Tibial nerve (tissue), 4 donors: Measurements from ENCODE around the gene TPGS2. TPM values are rescaled to one million over a fixed set of nuclear protein-coding genes. Genes with fewer than 3 reads are reported as not detected.

Experiments used
- DNase-seq, 2 donors: peaks; one replicate each; pipeline ENCODE4 v3.0.0-alpha.2; 2019; ENCODE audit warnings: low spot score in 2 of 2
- H3K27ac ChIP-seq, 4 donors: fragments of 200-600 bp; sonication (generic) in 3 of 4; one replicate each; pipeline ENCODE4 v1.5.1; 2017 to 2019; ENCODE audit warnings: mild to moderate bottlenecking in 1 of 4
- H3K27me3 ChIP-seq, 2 donors: fragments of 200-600 bp; sonication (generic) in 1 of 2; one replicate each; pipeline versions ENCODE4 v1.5.1 to v1.6.0; 2017 to 2019
- H3K36me3 ChIP-seq, 3 donors: fragments of 200-600 bp; sonication (generic); one replicate each; pipeline ENCODE4 v1.5.1; 2018 to 2019
- H3K4me1 ChIP-seq, 4 donors: fragments of 200-600 bp; sonication (generic) in 3 of 4; one replicate each; pipeline ENCODE4 v1.5.1; 2017 to 2019
- H3K4me3 ChIP-seq, 4 donors: fragments of 200-600 bp; sonication (generic) in 3 of 4; one replicate each; pipeline ENCODE4 v1.5.1; 2017 to 2019; ENCODE audit warnings: mild to moderate bottlenecking in 1 of 4, moderate library complexity in 1 of 4
- H3K9me3 ChIP-seq, 4 donors: fragments of 200-600 bp; sonication (generic) in 3 of 4; one replicate each; pipeline ENCODE4 v1.5.1; 2017 to 2019
- CTCF ChIP-seq, 5 experiments: fragments of 200-600 bp in 3 of 5; fragments of 450-650 bp in 2 of 5; sonication (generic) in 3 of 5; IDR thresholded peaks; one replicate each; pipeline ENCODE4 v1.5.1; 2016 to 2019; ENCODE audit warnings: antibody characterized with exemption in 5 of 5, mild to moderate bottlenecking in 3 of 5, moderate library complexity in 2 of 5
- EP300 ChIP-seq, 2 donors: sonication (generic); formaldehyde crosslinking; IDR thresholded peaks; one replicate each; pipeline ENCODE4 v1.6.1; 2017; ENCODE audit warnings: antibody characterized with exemption in 2 of 2, mild to moderate bottlenecking in 1 of 2
- POLR2A ChIP-seq, 2 donors: fragments of 450-650 bp; IDR thresholded peaks; one replicate each; pipeline ENCODE4 v1.6.1; 2017; ENCODE audit warnings: antibody characterized with exemption in 2 of 2, mild to moderate bottlenecking in 2 of 2, moderate library complexity in 2 of 2
- WGBS, 2 donors: methylation state at CpG; one replicate each; pipeline ENCODE4 v1.1.5; 2018; 5-methylcytosine and 5-hydroxymethylcytosine counted together
- total RNA-seq, 4 donors: library from RNA; depleted of rRNA; stranded (reverse); fragments of >200 nt; gene quantifications; one replicate each; pipeline ENCODE4 v1.1.0, GENCODE V29; 2016

TPGS2 gene
- total RNA-seq, 4 donors from 2014 or later = 137 to 203 (median 170) TPM

DNA sequence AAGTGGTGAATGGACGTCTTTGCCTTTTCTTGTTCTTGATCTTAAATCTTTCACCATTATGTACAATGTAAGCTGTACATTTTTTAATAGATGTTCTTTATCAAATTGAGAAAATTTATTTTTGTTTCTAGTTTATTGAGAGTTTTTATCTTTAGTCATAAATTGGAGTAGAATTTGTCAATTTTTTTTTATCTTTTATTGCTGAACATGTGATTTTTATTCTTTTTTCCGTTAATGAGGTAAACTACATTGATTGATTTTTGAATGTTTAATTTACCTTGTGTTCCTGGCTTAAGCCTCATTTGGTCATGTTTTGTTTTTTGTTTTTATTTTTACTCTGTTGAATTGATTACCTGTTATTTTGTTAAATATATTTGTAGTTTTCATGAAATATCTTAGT, 19.8 kb upstream of the TPGS2 start:
- Histone ChIP-seq H3K4me3 (no peak overlapping the region), H3K36me3 (peaks cover 0 to 25% (median 0%) of the 10 kb centered on the region in 3 donors), H3K27me3 (no peaks in the 10 kb centered on the region), H3K27ac (no peak overlapping the region), H3K4me1 (no peaks in the 10 kb centered on the region), H3K9me3 (peaks cover 0 to 14% (median 7%) of the 10 kb centered on the region in 4 donors)
- 89 to 94% methylated on average over 2 of the region's 2 CpGs for WGBS, 2 donors
- TF ChIP-seq CTCF (IDR thresholded peaks at IDR 0.05) = no peak
- no peak for TF ChIP-seq POLR2A (IDR thresholded peaks at IDR 0.05)
- no peak for TF ChIP-seq EP300 (IDR thresholded peaks at IDR 0.05)
- DNase-seq = no peak

- H3K27ac ChIP-seq = no peak overlapping the region
- WGBS, 2 donors = 71 to 74% methylated on average over 2 of the region's 2 CpGs
- H3K27me3 ChIP-seq = no peaks in the 10 kb centered on the region
- H3K36me3 ChIP-seq = peaks cover 0 to 19% (median 0%) of the 10 kb centered on the region in 3 donors
- no peaks in the 10 kb centered on the region for H3K4me1 ChIP-seq
- DNase-seq = no peak
- peaks cover 0 to under 1% (median 0%) of the 10 kb centered on the region in 4 donors for H3K9me3 ChIP-seq
- TF ChIP-seq CTCF (IDR thresholded peaks at IDR 0.05) = no peak
- TF ChIP-seq POLR2A (IDR thresholded peaks at IDR 0.05) = no peak
- no peak overlapping the region for H3K4me3 ChIP-seq
These were observed 15.0 kb upstream of the TPGS2 start for GRCh38 chr18:36843784-36844183.

DNA sequence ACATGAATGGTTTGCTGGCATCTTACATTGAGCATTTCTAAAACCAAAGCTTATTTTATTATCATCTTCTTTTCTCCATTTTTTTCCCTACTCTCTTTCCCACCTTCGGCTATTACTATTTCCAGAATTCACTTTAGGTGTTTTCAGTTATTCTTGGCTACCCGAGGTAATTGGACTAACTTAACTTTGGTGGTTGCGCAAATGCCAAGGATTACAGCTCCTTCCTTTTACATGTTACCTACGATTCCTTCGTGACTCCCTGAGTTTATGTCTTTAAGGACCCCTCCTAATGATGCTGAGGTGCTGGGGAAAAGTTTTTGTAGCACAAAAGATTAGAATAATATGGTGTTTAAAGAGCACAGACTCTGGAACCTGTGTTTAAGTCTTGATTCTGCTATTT, 14.4 kb upstream of the TPGS2 start:
- Histone ChIP-seq H3K27me3 (no peaks in the 10 kb centered on the region), H3K9me3 (peaks cover 0 to 4% (median 0%) of the 10 kb centered on the region in 4 donors), H3K4me1 (no peaks in the 10 kb centered on the region), H3K27ac (no peak overlapping the region), H3K4me3 (no peak overlapping the region), H3K36me3 (peaks cover 0 to 24% (median 0%) of the 10 kb centered on the region in 3 donors)
- TF ChIP-seq EP300 (IDR thresholded peaks at IDR 0.05) = no peak
- no peak for TF ChIP-seq CTCF (IDR thresholded peaks at IDR 0.05)
- no peak for TF ChIP-seq POLR2A (IDR thresholded peaks at IDR 0.05)
- 90 to 98% methylated on average over 5 of the region's 5 CpGs for WGBS, 2 donors
- DNase-seq = no peak

- no peak overlapping the region for H3K4me3 ChIP-seq
- no peak for DNase-seq
- peaks cover 0 to 4% (median 0%) of the 10 kb centered on the region in 4 donors for H3K9me3 ChIP-seq
- H3K36me3 ChIP-seq = peaks cover 0 to 56% (median 0%) of the 10 kb centered on the region in 3 donors
- TF ChIP-seq CTCF (IDR thresholded peaks at IDR 0.05) (no peak), EP300 (IDR thresholded peaks at IDR 0.05) (no peak), POLR2A (IDR thresholded peaks at IDR 0.05) (no peak)
- H3K4me1 ChIP-seq = no peaks in the 10 kb centered on the region
- H3K27ac ChIP-seq = no peak overlapping the region
- 96% methylated on average over 4 of the region's 4 CpGs for WGBS, 2 donors
- no peaks in the 10 kb centered on the region for H3K27me3 ChIP-seq
These were observed 11.0 kb upstream of the TPGS2 start for GRCh38 chr18:36839835-36840234.

GRCh38 chr18:36835927-36836326, 7.1 kb upstream of the TPGS2 start:
- 62 to 70% methylated on average over 1 of the region's 1 CpG for WGBS, 2 donors
- no peak for DNase-seq
- Histone ChIP-seq H3K27me3 (no peaks in the 10 kb centered on the region), H3K27ac (no peak overlapping the region), H3K4me1 (peaks cover 0 to 13% (median 0%) of the 10 kb centered on the region in 4 donors), H3K9me3 (peaks cover 0 to 4% (median 0%) of the 10 kb centered on the region in 4 donors), H3K4me3 (no peak overlapping the region), H3K36me3 (peaks cover 0 to 53% (median 0%) of the 10 kb centered on the region in 3 donors)
- TF ChIP-seq EP300 (IDR thresholded peaks at IDR 0.05) = no peak
- TF ChIP-seq CTCF (IDR thresholded peaks at IDR 0.05) = no peak
- no peak for TF ChIP-seq POLR2A (IDR thresholded peaks at IDR 0.05)
